SK-N-MC (cell line): Measurements from ENCODE around the gene ZSCAN29.

Experiments
- FOXP2 ChIP-seq: optimal IDR thresholded peaks from 2 replicates; pipeline ENCODE3; 2011; ENCODE audit warnings: mild to moderate bottlenecking, moderate library complexity; ENCODE audit not compliant: insufficient read depth; ENCODE audit errors: extremely low read length, control extremely low read depth
- POLR2AphosphoS5 ChIP-seq: IDR thresholded peaks from 2 replicates; pipeline ENCODE4 v1.6.1; 2012; ENCODE audit warnings: mild to moderate bottlenecking, low read depth, low read length, borderline replicate concordance

GRCh38 chr15:43370310-43370974, 401 bp downstream of the ZSCAN29 start:
- TF ChIP-seq POLR2AphosphoS5 (no peak), FOXP2 (no peak)
